Keratinocyte (primary cell): ENCODE results near the gene ACTL10.

Source experiments
- EZH2 ChIP-seq: IDR thresholded peaks from one replicate; pipeline ENCODE4 v1.6.1; 2012; ENCODE audit warnings: inconsistent platforms, mild to moderate bottlenecking, low read length, moderate library complexity
- TF ChIP-seq, protein P1 (sequence below), 3 experiments: IDR thresholded peaks in 1 of 3; conservative IDR thresholded peaks in 1 of 3; optimal IDR thresholded peaks in 1 of 3; 2 replicates in 2 of 3; 3 replicates in 1 of 3; pipeline versions ENCODE3 to v1.5.1; 2011; ENCODE audit warnings: low read length in 3 of 3, mild to moderate bottlenecking in 3 of 3, moderate library complexity in 2 of 3, control low read depth in 1 of 3, inconsistent platforms in 1 of 3; ENCODE audit not compliant: insufficient read depth in 2 of 3; ENCODE audit errors: extremely low read depth in 1 of 3

DNA sequence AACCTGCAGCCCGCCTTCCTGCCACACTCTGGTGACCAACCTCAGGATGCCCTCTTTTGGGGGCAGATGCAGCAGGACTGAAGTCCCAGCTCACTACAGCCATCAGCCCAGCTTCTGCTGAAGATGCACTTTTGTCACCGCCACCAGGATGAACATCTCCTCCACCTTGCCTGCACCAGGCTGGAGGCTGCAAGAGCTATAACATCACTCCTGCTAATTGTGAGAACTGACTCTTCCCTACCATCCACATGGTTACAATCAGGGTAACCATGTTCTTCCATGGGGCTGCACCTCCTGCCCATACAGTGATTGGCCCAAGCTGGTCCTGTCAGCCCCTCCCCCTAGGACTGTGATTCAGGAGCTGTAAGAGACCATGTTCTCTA, 2.0 kb upstream of the ACTL10 start:
- TF ChIP-seq, protein P1, sequence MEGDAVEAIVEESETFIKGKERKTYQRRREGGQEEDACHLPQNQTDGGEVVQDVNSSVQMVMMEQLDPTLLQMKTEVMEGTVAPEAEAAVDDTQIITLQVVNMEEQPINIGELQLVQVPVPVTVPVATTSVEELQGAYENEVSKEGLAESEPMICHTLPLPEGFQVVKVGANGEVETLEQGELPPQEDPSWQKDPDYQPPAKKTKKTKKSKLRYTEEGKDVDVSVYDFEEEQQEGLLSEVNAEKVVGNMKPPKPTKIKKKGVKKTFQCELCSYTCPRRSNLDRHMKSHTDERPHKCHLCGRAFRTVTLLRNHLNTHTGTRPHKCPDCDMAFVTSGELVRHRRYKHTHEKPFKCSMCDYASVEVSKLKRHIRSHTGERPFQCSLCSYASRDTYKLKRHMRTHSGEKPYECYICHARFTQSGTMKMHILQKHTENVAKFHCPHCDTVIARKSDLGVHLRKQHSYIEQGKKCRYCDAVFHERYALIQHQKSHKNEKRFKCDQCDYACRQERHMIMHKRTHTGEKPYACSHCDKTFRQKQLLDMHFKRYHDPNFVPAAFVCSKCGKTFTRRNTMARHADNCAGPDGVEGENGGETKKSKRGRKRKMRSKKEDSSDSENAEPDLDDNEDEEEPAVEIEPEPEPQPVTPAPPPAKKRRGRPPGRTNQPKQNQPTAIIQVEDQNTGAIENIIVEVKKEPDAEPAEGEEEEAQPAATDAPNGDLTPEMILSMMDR (optimal IDR thresholded peaks at IDR 0.05 in 1 of 3, IDR thresholded peaks at IDR 0.05 in 1 of 3, conservative IDR thresholded peaks at IDR 0.05 in 1 of 3; ENCODE audit: extremely low read depth in 1 of 3, insufficient read depth in 2 of 3, low read length in 3 of 3): no peak
- no peak for TF ChIP-seq EZH2
